ENCODE results near the gene DNAJC17. TPM values are rescaled to one million over a fixed set of nuclear protein-coding genes. Genes with fewer than 3 reads are reported as not detected.

The DNAJC17 gene, protein sequence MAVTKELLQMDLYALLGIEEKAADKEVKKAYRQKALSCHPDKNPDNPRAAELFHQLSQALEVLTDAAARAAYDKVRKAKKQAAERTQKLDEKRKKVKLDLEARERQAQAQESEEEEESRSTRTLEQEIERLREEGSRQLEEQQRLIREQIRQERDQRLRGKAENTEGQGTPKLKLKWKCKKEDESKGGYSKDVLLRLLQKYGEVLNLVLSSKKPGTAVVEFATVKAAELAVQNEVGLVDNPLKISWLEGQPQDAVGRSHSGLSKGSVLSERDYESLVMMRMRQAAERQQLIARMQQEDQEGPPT
- 21.8 TPM for total RNA-seq

GRCh38 chr15:40807028-40807887 lies at the start of gene DNAJC17, which contains the start of gene ZFYVE19:
Gene DNAJC17, minus strand, starts transcription at chr15:40807473. Its CDS starts 27 bp downstream, at chr15:40807446.
Gene ZFYVE19, plus strand, starts transcription at chr15:40807089. Its CDS starts 501 bp downstream, at chr15:40807590.
- peak; percentile 79 to 97 (median 96) for DNase-seq (ENCODE audit: low read depth in 2 of 3, low spot score in 2 of 3)

- no peak for DNase-seq (ENCODE audit: low read depth in 2 of 3, low spot score in 2 of 3)
Measured at GRCh38 chr15:40856746-40857145, 49.5 kb upstream of the DNAJC17 start.

DNA sequence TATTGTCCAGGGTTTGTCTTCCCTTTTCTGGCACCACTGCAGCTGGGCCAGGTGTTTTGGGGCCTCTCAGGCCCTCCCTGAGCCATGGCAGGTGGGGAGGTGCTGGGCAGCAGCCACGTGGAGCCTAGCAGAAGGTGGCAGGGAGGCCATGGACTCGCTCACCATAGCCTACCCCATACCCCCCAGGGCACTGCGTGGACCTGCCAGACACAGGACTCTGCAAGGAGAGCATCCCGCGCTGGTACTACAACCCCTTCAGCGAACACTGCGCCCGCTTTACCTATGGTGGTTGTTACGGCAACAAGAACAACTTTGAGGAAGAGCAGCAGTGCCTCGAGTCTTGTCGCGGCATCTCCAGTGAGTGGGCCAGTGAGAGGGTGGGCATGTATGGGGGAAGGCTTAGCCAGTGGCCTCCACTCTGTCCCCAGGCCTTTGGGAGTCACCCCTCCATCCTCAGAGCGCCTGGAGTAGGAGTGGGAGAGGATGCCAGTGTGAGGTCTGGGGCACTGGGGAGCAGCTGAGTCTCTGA lies 48.5 kb upstream of the DNAJC17 start:
- no peak for DNase-seq (ENCODE audit: low read depth in 2 of 3, low spot score in 2 of 3)

- no peak for DNase-seq (ENCODE audit: low read depth in 2 of 3, low spot score in 2 of 3)
Measured at GRCh38 chr15:40854161-40854560, 46.9 kb upstream of the DNAJC17 start.

- no peak for DNase-seq (ENCODE audit: low read depth in 2 of 3, low spot score in 2 of 3)
Measured at GRCh38 chr15:40853241-40853890, 46.1 kb upstream of the DNAJC17 start.

- DNase-seq (ENCODE audit: low read depth in 2 of 3, low spot score in 2 of 3), result no peak
Measured at GRCh38 chr15:40852529-40852928, 45.3 kb upstream of the DNAJC17 start.

DNA sequence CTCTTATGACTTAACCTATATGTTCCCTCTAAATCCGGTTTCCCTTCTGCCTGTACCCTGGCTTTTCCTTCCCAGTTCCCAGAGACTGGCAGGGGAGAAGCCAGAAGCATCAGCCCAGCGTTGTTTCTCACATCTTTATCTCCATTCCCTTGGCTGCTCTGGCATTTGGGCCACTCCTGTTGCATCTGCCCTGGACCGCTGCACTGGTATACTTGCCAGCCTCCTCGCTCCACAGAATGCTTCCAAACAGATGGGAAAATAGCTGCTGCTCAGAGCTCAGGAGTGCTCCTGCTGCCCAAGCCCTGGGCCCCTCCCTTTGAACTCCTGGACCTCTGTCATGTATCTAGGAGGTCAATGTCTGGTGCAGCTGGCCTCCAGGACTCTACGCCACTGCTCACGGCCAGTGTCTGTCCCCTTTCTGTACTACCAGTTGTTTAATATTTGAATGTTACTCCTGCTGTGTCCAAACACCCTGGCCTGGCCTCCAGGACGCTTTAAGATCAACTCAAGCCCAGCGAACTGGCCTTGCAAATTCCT lies 43.4 kb upstream of the DNAJC17 start:
- no peak for DNase-seq (ENCODE audit: low read depth in 2 of 3, low spot score in 2 of 3)

DNA sequence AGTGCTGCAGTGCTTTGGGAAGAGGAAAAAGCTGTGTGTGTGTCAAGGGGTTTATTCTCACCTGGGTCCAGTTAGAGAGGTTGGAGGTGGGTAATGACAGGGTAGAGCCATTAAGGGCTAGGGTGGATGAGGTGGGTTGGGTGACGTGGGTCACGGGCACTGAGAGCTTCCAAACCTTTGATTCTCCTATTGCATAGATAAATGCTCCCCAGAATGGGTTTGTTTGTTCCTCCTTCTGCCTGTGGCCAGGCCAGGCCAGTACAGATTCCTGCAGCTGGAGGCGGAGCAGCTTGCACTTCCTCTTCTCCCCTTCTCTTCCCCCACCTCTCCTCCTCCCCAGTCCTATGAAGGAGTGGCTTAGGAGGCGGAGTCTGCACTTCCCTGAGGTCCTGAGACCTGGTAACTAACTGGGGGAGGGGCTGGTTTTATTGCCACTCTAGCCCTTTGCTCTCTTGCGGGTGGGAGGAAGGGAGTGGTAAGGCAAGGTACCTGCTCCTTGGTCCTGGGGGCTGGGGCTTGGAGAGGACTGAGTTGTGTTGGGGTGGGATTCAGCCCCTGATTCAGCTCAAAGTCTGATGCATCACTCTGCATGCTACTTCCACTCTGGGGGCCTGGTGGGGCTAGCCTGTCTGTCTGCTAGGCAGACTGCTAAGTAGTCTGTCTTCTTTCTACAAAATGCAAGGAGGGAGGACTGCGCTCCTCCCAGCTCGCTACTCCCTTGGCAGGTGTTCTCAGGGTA lies 40.1 kb upstream of the DNAJC17 start:
- peak in 2 of 3 donors; percentile 86 to 94 for DNase-seq (ENCODE audit: low read depth in 2 of 3, low spot score in 2 of 3)

- DNase-seq (ENCODE audit: low read depth in 2 of 3, low spot score in 2 of 3), result no peak
Measured at GRCh38 chr15:40846841-40847222, 39.6 kb upstream of the DNAJC17 start.

DNA sequence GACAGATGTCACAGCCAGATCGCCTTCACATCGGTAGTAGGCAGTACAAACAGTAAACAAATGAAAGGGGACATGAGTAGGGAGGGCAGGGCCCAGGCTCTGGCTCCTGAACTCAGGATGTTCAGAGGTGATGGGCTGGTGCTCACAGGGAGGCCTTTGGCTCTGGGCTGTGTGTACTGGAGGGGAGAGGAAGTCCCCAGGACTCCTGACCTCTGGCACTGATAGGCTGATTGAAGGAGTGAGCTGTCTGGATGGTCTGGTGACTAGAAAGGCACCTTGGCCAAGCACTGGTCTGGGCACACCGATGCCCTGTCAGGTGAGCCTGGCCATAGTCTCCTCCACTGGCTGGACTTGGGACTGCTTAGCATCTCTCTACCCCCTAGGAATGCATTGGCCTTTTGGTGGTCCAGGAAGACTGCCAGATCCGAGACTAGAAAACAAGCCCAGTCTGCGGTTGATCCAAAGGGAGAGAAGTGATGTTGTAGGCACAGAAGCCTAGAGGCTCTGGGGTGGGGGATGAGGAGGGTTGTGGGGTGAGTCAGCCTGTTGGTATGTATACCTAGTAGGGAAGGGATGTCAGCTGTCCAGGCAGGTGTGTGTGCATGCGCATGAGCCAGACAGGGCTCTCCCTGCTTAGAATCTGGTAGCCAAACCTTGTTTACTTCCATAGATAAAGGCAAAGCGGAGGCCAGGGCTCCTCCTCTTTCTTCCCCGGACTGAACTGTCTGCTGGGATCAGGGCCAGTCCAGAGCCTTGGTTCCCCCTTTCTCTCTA lies 38.4 kb upstream of the DNAJC17 start:
- DNase-seq (ENCODE audit: low read depth in 2 of 3, low spot score in 2 of 3), result no peak

DNA sequence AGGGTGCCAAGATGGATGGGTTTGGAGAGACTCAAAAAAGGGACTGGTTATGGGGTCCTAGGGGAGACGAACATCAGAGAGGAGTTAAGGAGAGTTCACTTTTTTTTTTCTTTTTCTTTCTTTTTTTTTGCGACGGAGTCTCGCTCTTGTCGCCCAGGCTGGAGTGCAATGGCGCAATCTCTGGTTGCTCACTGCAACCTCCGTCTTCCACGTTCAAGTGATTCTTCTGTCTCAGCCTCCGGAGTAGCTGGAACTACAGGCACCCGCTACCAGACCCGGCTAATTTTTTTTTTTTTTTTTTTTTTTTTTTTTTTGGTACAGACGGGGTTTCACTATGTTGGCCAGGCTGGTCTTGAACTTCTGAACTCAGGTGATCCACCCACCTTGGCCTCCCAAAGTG lies 37.8 kb upstream of the DNAJC17 start:
- no peak for DNase-seq (ENCODE audit: low read depth in 2 of 3, low spot score in 2 of 3)

- peak in 2 of 3 donors; percentile 46 to 68 for DNase-seq (ENCODE audit: low read depth in 2 of 3, low spot score in 2 of 3)
Measured at GRCh38 chr15:40844696-40845030, 37.4 kb upstream of the DNAJC17 start.

- peak in 2 of 3 donors; percentile 31 for DNase-seq (ENCODE audit: low read depth in 2 of 3, low spot score in 2 of 3)
Measured at GRCh38 chr15:40843885-40844695, 36.8 kb upstream of the DNAJC17 start, which contains the start of gene SPINT1. Gene SPINT1, plus strand, starts transcription at chr15:40844048. Its CDS starts 507 bp downstream, at chr15:40844555.

GRCh38 chr15:40843261-40843884 lies 36.1 kb upstream of the DNAJC17 start:
- no peak for DNase-seq (ENCODE audit: low read depth in 2 of 3, low spot score in 2 of 3)

DNA sequence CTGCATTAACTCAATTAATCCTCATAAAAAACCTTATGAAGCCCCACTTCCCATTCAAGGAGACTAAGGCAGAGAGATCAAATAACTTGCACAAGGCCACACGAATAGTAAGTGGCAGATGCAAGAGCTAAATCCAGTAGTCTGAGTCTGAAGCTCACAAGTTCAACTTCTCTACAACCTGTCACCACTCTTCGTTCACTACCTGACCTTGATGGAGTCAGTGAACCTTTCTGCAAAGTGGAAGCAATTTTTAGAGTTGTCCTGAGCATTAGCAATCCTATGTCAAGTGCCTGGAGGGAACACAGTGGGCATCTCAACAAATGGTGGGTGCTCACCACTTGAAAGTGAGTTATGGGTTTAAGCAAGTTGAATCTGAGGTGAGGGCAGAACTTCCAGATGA lies 34.5 kb upstream of the DNAJC17 start:
- no peak for DNase-seq (ENCODE audit: low read depth in 2 of 3, low spot score in 2 of 3)

DNA sequence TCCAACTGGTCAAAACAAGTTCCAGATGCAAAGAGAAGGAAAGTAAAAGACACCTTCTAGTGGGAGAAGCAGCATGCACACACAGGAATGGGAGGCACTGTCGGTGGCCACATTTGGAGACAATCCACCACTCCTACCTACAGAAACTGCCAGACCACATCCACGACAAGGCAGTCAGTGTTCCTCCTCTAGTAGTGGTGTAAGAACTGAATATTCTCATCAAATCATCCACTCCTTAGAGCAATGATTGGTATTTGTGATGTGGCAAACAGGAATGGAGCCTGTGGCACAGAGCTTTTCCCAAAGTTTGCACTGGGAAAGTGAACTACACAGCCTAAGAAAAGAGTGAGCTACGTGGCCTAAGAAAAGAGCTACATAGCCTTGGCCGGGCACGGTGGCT lies 31.5 kb upstream of the DNAJC17 start:
- DNase-seq (ENCODE audit: low read depth in 2 of 3, low spot score in 2 of 3), result no peak

GRCh38 chr15:40836020-40836419 lies 28.7 kb upstream of the DNAJC17 start:
- no peak for DNase-seq (ENCODE audit: low read depth in 2 of 3, low spot score in 2 of 3)

DNA sequence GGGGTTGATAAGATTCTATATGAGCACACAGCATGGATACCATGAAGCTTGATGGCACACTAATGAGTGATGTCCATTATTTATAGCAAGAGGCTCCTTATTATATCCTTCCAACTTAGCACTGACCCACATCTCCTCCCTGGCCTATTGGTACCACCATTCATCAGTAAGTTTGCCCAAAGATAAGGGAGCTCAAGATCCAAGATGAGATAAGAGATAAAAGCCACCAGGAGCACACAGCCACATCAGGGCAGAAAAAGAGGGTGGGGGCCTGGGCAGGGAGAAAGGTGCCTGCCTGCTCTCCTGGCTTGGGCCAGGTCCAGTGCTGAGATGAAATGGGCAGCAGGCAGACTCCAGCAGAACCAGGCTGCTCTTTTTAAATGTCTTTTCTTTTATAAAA lies 25.6 kb upstream of the DNAJC17 start:
- DNase-seq (ENCODE audit: low read depth in 2 of 3, low spot score in 2 of 3), result no peak
